NCI-H2107 treated with DMSO at 0.1 percent for 48 hours (cell line): ENCODE measurements around the gene TBC1D5.

Source experiments
- DNase-seq: peaks from one replicate; lab custom pipeline; 2025; ENCODE audit not compliant: unreplicated experiment; lab: John Stamatoyannopoulos, UW

Gene TBC1D5

GRCh38 chr3:17310983-17311382 lies 431.4 kb downstream of the TBC1D5 start:
- DNase-seq, result no peak

- DNase-seq, result no peak
Measured at GRCh38 chr3:17307887-17308286, 434.5 kb downstream of the TBC1D5 start.

- DNase-seq, result no peak
Measured at GRCh38 chr3:17307482-17307881, 434.9 kb downstream of the TBC1D5 start.

GRCh38 chr3:17304969-17305368 lies 437.5 kb downstream of the TBC1D5 start:
- DNase-seq, result no peak

GRCh38 chr3:17302774-17303173 lies 439.7 kb downstream of the TBC1D5 start:
- DNase-seq, result no peak

- no peak for DNase-seq
Measured at GRCh38 chr3:17302170-17302569, 440.3 kb downstream of the TBC1D5 start.

- DNase-seq, result no peak
Measured at GRCh38 chr3:17301271-17301670, 441.2 kb downstream of the TBC1D5 start.

GRCh38 chr3:17300441-17300840 lies 442.0 kb downstream of the TBC1D5 start:
- no peak for DNase-seq

GRCh38 chr3:17298038-17298437 lies 444.4 kb downstream of the TBC1D5 start:
- DNase-seq, result no peak

- DNase-seq, result no peak
Measured at GRCh38 chr3:17292556-17292955, 449.9 kb downstream of the TBC1D5 start.

- no peak for DNase-seq
Measured at GRCh38 chr3:17290894-17291293, 451.5 kb downstream of the TBC1D5 start.

GRCh38 chr3:17288839-17289399 lies 453.5 kb downstream of the TBC1D5 start:
- DNase-seq, result no peak

- no peak for DNase-seq
Measured at GRCh38 chr3:17287006-17287689, 455.3 kb downstream of the TBC1D5 start.

- no peak for DNase-seq
Measured at GRCh38 chr3:17278006-17278405, 464.4 kb downstream of the TBC1D5 start.

- DNase-seq, result no peak
Measured at GRCh38 chr3:17266846-17267245, 475.6 kb downstream of the TBC1D5 start.

- no peak for DNase-seq
Measured at GRCh38 chr3:17261627-17262369, 480.6 kb downstream of the TBC1D5 start.

GRCh38 chr3:17260257-17260656 lies 482.2 kb downstream of the TBC1D5 start:
- DNase-seq, result no peak

- DNase-seq, result no peak
Measured at GRCh38 chr3:17259685-17260084, 482.7 kb downstream of the TBC1D5 start.

GRCh38 chr3:17258823-17259436 lies 483.5 kb downstream of the TBC1D5 start:
- DNase-seq, result no peak

- no peak for DNase-seq
Measured at GRCh38 chr3:17257269-17257668, 485.2 kb downstream of the TBC1D5 start.

GRCh38 chr3:17243621-17244020 lies 498.8 kb downstream of the TBC1D5 start:
- DNase-seq, result no peak

GRCh38 chr3:17239417-17239816 lies 503.0 kb downstream of the TBC1D5 start:
- DNase-seq, result no peak
